ENCODE measurements around the gene SLC45A1. TPM values are rescaled to one million over a fixed set of nuclear protein-coding genes. Genes with fewer than 3 reads are reported as not detected.

SLC45A1 gene
- total and polyA plus RNA-seq, 2 of the 4 experiments (the other 2 are of a cell fraction): 0.72 to 3.9 TPM

GRCh38 chr1:8388732-8389562, 71.0 kb downstream of the SLC45A1 start:
- peaks cover 51% of the 10 kb centered on the region for H4K20me1 ChIP-seq (ENCODE audit: insufficient read depth, low read length)
- no peak overlapping the region for H2BK5ac ChIP-seq (ENCODE audit: low read depth, low read length, poor library complexity, severe bottlenecking)
- BruUV-seq (replicated peaks): no TSS peak
- ATAC-seq (ENCODE audit: low read depth) (no peak), DNase-seq (no peak)
- H2AK5ac ChIP-seq (ENCODE audit: low read depth, low read length): no peak overlapping the region
- POLR2A ChIA-PET (ENCODE audit: unreplicated experiment): no interaction called here
- no peak overlapping the region for H3K4me3 ChIP-seq (ENCODE audit: insufficient read depth, low read depth, low read length)
- dilution Hi-C loops (cut with HindIII; ENCODE audit: low sequenced_read_pairs, unreplicated experiment) (no loop called here), intact Hi-C loops (cut with micrococcal nuclease) (no loop called here), in situ Hi-C loops (cut with MboI; ENCODE audit: low sequenced_read_pairs) (no loop called here)
- H2AFZ ChIP-seq (replicated peaks; ENCODE audit: low read length, poor library complexity): no peak overlapping the region
- peaks cover 51% of the 10 kb centered on the region for H3K9me1 ChIP-seq (ENCODE audit: insufficient read depth, low read length)
- no peak overlapping the region for H2BK15ac ChIP-seq (ENCODE audit: low read depth, low read length)
- no peaks in the 10 kb centered on the region for H3K9me3 ChIP-seq (ENCODE audit: control insufficient read depth, insufficient read depth, low read length)
- no peak overlapping the region for H3K18ac ChIP-seq (ENCODE audit: low read depth, low read length)
- peaks cover 51 to 85% of the 10 kb centered on the region in 2 experiments for H3K79me1 ChIP-seq (ENCODE audit: low read depth in 1 of 2, low read length in 2 of 2)
- no peak overlapping the region for H2BK20ac ChIP-seq (ENCODE audit: low read depth, low read length)
- no peak overlapping the region for H4K5ac ChIP-seq (ENCODE audit: low read depth, low read length)
- CTCF ChIA-PET: no interaction called here
- H2BK120ac ChIP-seq (ENCODE audit: low read depth, low read length): no peak overlapping the region
- no peak overlapping the region for H3K4me2 ChIP-seq (ENCODE audit: low read depth, low read length)
- H3K56ac ChIP-seq (ENCODE audit: extremely low read depth, insufficient read depth, low read length): no peak overlapping the region
- H3K4me1 ChIP-seq (ENCODE audit: control insufficient read depth, insufficient read depth, low read length): peaks cover 16% of the 10 kb centered on the region
- no peak overlapping the region for H3K23ac ChIP-seq (ENCODE audit: low read depth, low read length)
- H3K27me3 ChIP-seq (ENCODE audit: control insufficient read depth, insufficient read depth, low read length): no peaks in the 10 kb centered on the region
- no peak overlapping the region for H4K91ac ChIP-seq (ENCODE audit: insufficient read depth, low read depth, low read length)
- 98% methylated on average over 6 of the region's 12 CpGs; no CpG with 5 or more reads in 1 of the 2 experiments for WGBS, 2 experiments (ENCODE audit: extremely low coverage in 2 of 2, insufficient read length in 1 of 2)
- H3K27ac ChIP-seq (ENCODE audit: insufficient read depth, low read length): no peak overlapping the region
- no peak overlapping the region for H3K14ac ChIP-seq (replicated peaks; ENCODE audit: low read depth, low read length)
- H3K36me3 ChIP-seq (ENCODE audit: control insufficient read depth, insufficient read depth, low read length): peaks cover 43% of the 10 kb centered on the region
- no peak overlapping the region for H2AK9ac ChIP-seq (replicated peaks; ENCODE audit: low read depth, low read length, poor library complexity)
- TF ChIP-seq RAD21 (IDR thresholded peaks at IDR 0.05; ENCODE audit: low read length): no peak
- no peak for TF ChIP-seq ELK1 (IDR thresholded peaks at IDR 0.05; ENCODE audit: borderline replicate concordance, low read depth, low read length)
- TF ChIP-seq CTCF (conservative IDR thresholded peaks at IDR 0.05; ENCODE audit: low read depth, low read length): no peak
- TF ChIP-seq CEBPB (IDR thresholded peaks at IDR 0.05; ENCODE audit: low read depth, low read length): no peak
- no peak for TF ChIP-seq FOS (IDR thresholded peaks at IDR 0.05; ENCODE audit: low read depth, low read length)
- TF ChIP-seq MAZ (IDR thresholded peaks at IDR 0.05; ENCODE audit: borderline replicate concordance, low read depth, low read length): no peak
- TF ChIP-seq RCOR1 (IDR thresholded peaks at IDR 0.05; ENCODE audit: insufficient replicate concordance, low read length): no peak
- TF ChIP-seq SMC3 (IDR thresholded peaks at IDR 0.05; ENCODE audit: low read depth, low read length): no peak
- no peak for TF ChIP-seq POLR2A (IDR thresholded peaks at IDR 0.05; ENCODE audit: low read depth, low read length)
- no peak for TF ChIP-seq MXI1 (IDR thresholded peaks at IDR 0.05; ENCODE audit: borderline replicate concordance, low read depth, low read length)
- no peak for TF ChIP-seq USF2 (IDR thresholded peaks at IDR 0.05; ENCODE audit: low read depth, low read length)
- H3K4ac ChIP-seq (ENCODE audit: low read depth, low read length): no peak overlapping the region
- H3K9ac ChIP-seq (ENCODE audit: low read depth, low read length): no peak overlapping the region
- no peak overlapping the region; a peak in 1 of 4 replicates for H4K8ac ChIP-seq (ENCODE audit: low read depth in 2 of 2, low read length in 2 of 2)

Measured in IMR-90 (cell line).